GM19397 (cell line): Measurements from ENCODE around the gene ABHD4.
"Not testable (repeated sequence)": the region's sequence is repeated elsewhere in the genome, so short reads cannot be mapped to it uniquely, and the experiment has no call there.

Experiments used
- ATAC-seq: cut with Tn5 transposase; IDR thresholded peaks from one replicate; pipeline ENCODE4 v1.9.1; 2021; ENCODE audit warnings: mild to moderate bottlenecking, moderate library complexity; ENCODE audit not compliant: unreplicated experiment

The ABHD4 gene

DNA sequence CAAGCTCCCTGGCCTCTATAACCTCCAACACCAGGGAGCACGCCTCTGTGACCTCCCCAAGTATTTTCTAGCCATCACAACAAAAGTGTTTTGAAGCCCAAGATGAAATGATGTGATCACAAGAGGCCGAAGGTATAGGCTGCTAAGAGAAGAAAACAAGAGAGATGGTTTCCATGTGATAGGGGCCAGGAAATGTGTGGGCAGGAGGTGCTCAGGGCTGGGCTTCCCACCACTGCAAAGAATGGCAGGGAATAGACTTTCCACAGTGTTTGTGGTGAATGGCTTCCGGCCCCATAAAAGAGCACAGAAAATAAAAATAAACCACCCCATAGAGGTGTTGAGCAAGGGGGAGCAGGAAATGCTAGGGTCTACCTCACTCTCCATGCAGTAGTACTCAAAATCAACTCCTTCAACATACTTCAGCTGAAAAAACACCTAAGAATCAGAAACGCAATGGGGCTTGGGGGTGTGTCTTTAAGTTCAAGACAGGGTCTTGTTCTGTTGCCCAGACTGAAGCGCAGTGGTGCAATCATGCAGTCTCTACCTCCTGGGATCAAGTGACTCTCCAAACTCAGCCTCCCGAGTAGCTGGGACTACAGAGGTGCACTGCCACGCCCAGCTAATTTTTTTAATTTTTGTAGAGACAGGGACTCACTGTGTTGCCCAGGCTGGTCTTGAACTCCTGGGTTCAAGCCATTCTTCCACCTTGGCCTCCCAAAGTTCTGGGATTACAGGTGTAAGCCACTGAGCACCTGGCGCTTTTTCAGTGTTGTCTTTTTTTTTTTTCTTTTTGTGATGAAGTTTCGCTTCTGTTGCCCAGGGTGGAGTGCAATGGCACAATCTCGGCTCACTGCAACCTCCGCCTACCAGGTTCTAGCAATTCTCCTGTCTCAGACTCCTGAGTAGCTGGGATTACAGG lies 36.2 kb upstream of the ABHD4 start:
- ATAC-seq: no peak

- ATAC-seq: peak; percentile 35
Observed at GRCh38 chr14:22563987-22564386, 34.1 kb upstream of the ABHD4 start.

- no peak for ATAC-seq
Observed at GRCh38 chr14:22564463-22564862, 33.6 kb upstream of the ABHD4 start.

DNA sequence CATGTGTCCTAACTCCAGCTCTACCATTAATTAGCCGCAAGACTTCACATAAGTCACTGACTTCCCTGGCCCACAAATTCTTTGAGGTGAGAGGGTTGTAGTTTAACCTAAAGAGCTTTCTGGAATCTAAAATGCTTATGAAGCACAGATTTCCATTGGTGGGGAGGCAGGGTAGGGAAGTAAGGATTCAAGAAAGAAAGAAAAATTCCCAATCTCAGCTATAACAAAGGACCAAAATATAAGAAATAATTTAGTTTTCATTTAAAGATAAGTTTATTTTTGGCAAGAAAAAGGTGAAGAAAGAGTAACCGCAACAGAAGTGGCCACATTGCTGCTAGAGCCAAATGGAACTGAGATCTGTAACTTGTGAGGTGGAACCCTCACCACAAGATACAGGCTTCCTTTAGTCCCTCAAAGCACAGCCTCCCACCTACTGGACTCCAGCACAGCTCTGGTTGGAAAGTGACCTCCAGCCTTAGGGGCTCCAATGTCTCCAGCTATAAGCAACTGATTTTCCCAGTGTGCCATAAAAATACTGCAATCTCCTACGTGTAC lies 32.6 kb upstream of the ABHD4 start:
- ATAC-seq: no peak

DNA sequence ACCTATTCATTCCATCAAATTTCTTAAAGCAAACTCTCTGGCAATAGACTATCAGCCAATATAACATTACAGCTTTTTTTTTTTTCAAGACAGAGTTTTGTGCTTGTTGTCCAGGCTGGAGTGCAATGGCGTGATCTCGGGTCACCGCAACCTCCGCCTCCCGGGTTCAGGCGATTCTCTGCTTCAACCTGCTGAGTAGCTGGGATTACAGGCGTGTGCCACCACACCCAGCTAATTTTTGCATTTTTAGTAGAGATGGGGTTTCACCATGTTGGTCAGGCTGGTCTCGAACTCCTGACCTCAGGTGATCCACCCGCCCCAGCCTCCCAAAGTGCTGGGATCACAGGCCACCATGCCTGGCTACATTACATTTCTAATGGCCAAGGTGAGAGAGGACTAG lies 31.8 kb upstream of the ABHD4 start:
- not testable (repeated sequence) for ATAC-seq

- no peak for ATAC-seq
Observed at GRCh38 chr14:22566845-22567244, 31.3 kb upstream of the ABHD4 start.

DNA sequence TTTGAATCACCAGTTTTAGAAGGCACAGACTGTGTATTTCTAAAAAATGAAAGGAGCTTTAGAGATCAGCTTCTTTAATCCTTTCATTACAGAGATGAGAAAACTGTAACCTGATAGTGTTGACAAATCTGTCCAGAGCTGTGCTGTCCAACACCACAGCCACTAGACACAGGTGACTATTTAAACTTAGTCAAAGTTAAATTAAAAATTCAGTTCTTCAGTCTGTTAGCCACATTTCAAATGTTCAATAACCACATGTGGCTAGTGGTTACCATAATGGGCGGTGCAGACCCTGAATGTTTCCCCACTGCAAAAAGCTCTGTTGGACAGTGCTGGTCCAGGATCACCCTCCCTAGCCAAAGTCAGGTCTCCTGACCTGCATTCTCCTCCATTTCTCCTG lies 30.7 kb upstream of the ABHD4 start:
- ATAC-seq: no peak

- ATAC-seq: no peak
Observed at GRCh38 chr14:22569106-22569736, 28.9 kb upstream of the ABHD4 start.

- ATAC-seq: no peak
Observed at GRCh38 chr14:22569737-22570131, 28.4 kb upstream of the ABHD4 start.

DNA sequence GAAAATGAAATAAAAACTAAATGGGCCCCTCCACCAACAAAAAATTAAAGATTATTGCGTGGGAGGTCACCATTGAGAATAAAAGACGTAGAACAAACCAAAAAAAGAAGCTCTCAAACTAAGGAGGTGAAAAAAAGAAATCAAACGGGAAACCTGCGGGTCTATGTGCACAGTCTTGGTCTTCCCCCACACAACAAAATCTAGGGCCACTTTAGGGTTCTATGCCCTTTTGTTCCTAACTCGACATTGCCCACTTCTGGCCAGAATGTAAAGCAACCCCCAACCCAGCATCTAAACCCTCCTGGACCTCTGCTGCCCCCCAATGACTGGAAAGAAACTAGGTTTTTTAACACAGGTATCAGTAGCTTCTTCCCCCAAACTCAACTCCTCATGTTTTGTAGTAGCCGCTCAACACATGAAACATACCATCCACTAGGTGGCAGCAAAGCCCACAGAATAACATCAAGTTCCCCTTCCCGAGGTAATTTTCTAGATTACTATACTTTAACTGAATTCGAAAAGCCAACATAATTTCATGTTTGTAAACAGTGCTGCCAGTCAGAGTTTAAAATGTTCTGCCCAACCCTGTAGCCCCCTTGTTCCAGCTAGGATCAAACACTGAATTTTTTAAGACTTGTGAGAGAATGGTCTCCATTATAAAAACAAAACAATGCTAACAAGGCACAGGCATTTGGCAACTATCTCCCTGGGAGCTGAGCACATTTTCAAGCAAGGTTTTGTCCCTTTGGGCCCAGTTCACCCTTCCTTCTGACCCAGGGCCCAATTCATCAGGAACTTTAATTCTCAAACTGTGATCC lies 27.8 kb upstream of the ABHD4 start:
- peak; percentile 65 for ATAC-seq

DNA sequence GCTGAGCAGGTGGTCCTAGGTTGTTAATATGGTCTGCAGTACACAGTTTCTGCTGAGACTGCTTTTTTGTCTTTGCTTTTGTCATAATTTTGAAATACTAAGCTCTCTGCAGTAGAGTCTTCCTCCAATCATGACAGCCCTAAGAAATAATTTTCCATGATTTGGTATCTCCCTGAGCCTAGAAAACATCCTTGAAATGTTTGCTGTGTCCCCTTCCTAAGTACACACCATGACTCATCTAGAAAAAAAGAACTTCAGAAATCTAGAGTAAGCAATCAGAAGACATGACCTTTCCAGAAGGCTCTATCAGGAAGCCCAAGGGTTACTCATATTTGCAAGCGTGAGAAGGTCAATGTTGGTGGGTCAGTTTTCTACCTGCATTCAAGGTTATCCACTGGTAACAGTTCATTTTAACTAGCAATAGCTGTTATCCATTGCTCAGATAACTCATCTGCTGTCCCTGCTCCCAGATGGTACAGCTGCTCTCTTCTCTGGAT lies 25.5 kb upstream of the ABHD4 start:
- ATAC-seq: no peak

DNA sequence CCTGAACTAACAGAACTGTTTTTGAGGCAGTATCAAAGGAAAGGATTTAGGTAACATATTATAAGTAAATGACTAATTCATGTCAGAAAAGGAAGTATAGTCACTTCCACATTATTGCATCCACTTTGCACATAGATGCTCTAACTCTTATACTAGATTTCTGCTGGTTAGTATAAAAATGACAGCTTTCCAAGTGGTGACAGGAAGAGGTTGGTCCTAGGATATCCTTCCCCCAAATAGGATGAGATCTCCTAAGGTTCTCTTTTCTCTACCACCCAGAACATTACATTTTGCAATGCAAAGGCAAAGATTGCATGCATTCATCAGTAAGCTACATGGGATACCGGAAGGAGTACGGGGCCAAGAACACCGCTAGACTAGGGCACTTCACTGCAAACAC lies 24.3 kb upstream of the ABHD4 start:
- no peak for ATAC-seq

DNA sequence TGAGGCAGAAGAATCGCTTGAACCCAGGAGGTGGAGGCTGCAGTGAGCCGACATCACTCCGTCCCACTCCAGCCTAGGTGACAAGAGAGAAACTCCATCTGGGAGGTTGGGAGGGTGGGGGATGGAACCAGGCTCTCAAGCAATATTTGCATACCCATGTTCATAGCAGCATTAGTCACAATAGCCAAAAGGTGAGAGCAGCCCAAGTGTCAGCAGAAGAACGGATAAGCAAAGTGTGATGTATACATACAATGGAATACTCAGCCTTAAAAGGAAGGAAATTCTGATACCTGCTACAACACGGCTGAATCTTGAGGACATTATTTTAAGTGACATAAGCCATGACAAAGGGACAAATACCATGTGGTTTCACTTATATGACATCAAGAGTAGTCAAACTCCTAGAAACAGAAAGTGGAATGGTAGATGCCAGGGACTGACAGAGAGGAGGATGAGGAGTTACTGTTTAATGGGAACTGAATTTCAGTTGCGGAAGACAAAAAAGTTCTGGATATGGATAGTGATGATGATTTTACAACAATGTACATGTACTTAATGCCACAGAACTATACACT lies 20.7 kb upstream of the ABHD4 start:
- no peak for ATAC-seq

GRCh38 chr14:22579236-22579635 lies 18.9 kb upstream of the ABHD4 start:
- no peak for ATAC-seq

- ATAC-seq: no peak
Observed at GRCh38 chr14:22579881-22580280, 18.2 kb upstream of the ABHD4 start.

- ATAC-seq: no peak
Observed at GRCh38 chr14:22580625-22581024, 17.5 kb upstream of the ABHD4 start.

DNA sequence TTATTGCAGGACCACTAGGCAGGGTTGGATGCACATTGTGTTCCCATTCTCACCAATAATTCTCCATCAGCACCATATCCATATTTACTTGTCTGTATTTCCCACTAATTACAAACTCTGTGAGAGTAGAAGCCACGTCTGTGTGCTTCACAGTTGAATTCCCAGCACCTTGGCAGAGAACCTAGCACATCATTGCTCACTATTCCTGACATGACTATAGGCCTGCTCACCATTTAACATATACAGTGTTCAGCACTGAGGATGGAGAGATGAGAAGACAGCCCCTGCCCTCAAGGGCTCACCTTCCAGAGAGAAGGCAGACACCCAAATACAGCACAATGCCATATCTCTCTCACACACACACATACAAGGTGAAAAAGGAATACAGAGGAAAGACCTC lies 14.1 kb upstream of the ABHD4 start:
- no peak for ATAC-seq

DNA sequence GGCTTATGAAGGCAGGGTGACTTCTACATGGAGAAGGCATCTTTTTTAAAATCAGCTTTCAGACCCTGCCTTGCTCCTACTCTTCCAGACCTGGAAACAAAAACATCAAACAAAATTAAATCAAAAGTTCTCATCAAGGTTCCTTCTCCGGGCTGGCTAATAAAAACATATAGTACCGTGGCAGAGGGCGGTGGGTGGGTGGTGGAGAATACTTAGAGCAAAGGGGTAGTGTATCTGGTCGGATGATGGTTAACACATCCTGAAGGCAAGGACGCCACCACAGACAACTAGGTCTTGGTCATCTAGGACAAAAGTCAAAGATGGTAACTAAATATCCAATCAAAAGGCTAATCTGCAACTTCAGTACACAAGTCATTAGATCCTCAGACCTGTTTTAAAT lies 10.9 kb upstream of the ABHD4 start:
- no peak for ATAC-seq

- not testable (repeated sequence) for ATAC-seq
Observed at GRCh38 chr14:22587677-22588422, 10.2 kb upstream of the ABHD4 start.

DNA sequence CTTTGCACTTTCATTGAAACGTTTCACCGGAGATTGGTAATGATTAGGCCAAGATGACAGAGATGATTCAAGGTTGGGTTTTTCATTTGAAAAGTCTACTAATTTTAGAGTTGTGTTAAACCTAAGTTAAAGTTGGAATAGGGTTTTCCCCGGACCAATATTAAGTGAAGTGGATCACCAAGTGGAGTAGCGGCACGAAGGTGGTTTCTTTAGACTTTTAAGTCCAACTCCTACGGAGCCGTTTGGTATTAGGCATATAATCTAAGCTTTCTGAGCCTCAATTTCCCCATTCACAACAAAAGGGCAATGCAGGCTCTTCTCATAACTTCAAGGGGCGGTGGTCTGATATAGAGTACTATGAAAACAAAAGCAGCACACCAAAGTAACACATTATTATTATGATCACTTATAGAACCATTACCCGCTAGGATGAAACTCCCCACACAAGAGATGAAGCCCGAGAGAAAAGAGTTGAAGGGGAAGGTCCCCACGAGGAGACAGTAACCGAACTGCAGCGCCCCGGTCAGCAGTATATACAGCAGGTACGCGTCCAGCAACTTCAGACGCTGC lies 9.5 kb upstream of the ABHD4 start:
- ATAC-seq: no peak
